Measurements from ENCODE around the gene TMEM52. TPM values are rescaled to one million over a fixed set of nuclear protein-coding genes. Genes with fewer than 3 reads are reported as not detected.

The TMEM52 gene
- polyA plus RNA-seq, 3 donors, result 2.3 TPM; not detected in 2

- no peak for DNase-seq
- no peak overlapping the region for H3K27ac ChIP-seq (ENCODE audit: low read depth in 1 of 2, low read length in 2 of 2)
- no peaks in the 10 kb centered on the region for H4K20me1 ChIP-seq (ENCODE audit: insufficient read depth, low read length)
- H3K9ac ChIP-seq (ENCODE audit: insufficient read depth, low read length, poor library complexity, severe bottlenecking), result no peak overlapping the region
- peaks cover 3% of the 10 kb centered on the region for H3K4me1 Mint-ChIP-seq
- H3K27ac Mint-ChIP-seq, result no peak overlapping the region
- no peak overlapping the region for H3K4me2 ChIP-seq (replicated peaks; ENCODE audit: extremely low read depth, low read length, poor library complexity, severe bottlenecking)
- intact Hi-C loops (cut with micrococcal nuclease), result no loop called here
- H3K9me3 Mint-ChIP-seq, result peaks cover 8 to 23% (median 14%) of the 10 kb centered on the region in 7 donors
- no peak overlapping the region for H3K4me3 ChIP-seq (replicated peaks in 1 of 3; ENCODE audit: low read depth in 2 of 3, low read length in 3 of 3)
- TF ChIP-seq CTCF (IDR thresholded peaks at IDR 0.05), result no peak
- H3K27me3 Mint-ChIP-seq (ENCODE audit: low read depth in 3 of 3), result peaks cover 2 to 10% (median 7%) of the 10 kb centered on the region in 3 donors
- H2AFZ ChIP-seq (ENCODE audit: insufficient read depth, low read depth, low read length, poor library complexity, severe bottlenecking), result no peak overlapping the region
- no peaks in the 10 kb centered on the region for H3K36me3 ChIP-seq (replicated peaks in 1 of 2; ENCODE audit: control insufficient read depth in 1 of 2, insufficient read depth in 2 of 2, low read length in 2 of 2)
- WGBS (ENCODE audit: insufficient coverage), result 90% methylated on average over 2 of the region's 5 CpGs
- peaks cover 0 to 4% of the 10 kb centered on the region in 2 donors for H3K27me3 ChIP-seq (ENCODE audit: control insufficient read depth in 2 of 2, insufficient read depth in 2 of 2, low read length in 2 of 2)
- no peaks in the 10 kb centered on the region for H3K36me3 Mint-ChIP-seq
- H3K4me3 Mint-ChIP-seq, result no peak overlapping the region
- no peaks in the 10 kb centered on the region for H3K79me2 ChIP-seq (ENCODE audit: insufficient read depth, low read length)
- peaks cover 6 to 16% of the 10 kb centered on the region in 2 donors for H3K9me3 ChIP-seq (replicated peaks in 1 of 2; ENCODE audit: control insufficient read depth in 1 of 2, insufficient read depth in 1 of 2, low read length in 2 of 2)
- no peaks in the 10 kb centered on the region for H3K4me1 ChIP-seq (ENCODE audit: control insufficient read depth in 1 of 2, insufficient read depth in 2 of 2, low read length in 2 of 2)
Observed at GRCh38 chr1:1950940-1951339, 31.9 kb upstream of the TMEM52 start.

- H3K79me2 ChIP-seq (ENCODE audit: insufficient read depth, low read length), result no peaks in the 10 kb centered on the region
- H3K36me3 ChIP-seq (replicated peaks in 1 of 2; ENCODE audit: control insufficient read depth in 1 of 2, insufficient read depth in 2 of 2, low read length in 2 of 2), result no peaks in the 10 kb centered on the region
- H2AFZ ChIP-seq (ENCODE audit: insufficient read depth, low read depth, low read length, poor library complexity, severe bottlenecking), result no peak overlapping the region
- peaks cover 5% of the 10 kb centered on the region in 2 donors for H3K4me1 ChIP-seq (ENCODE audit: control insufficient read depth in 1 of 2, insufficient read depth in 2 of 2, low read length in 2 of 2)
- no peak overlapping the region for H3K4me3 ChIP-seq (replicated peaks in 1 of 3; ENCODE audit: low read depth in 2 of 3, low read length in 3 of 3)
- H3K9me3 Mint-ChIP-seq, result peaks cover 3 to 18% (median 9%) of the 10 kb centered on the region in 7 donors
- H3K27me3 ChIP-seq (ENCODE audit: control insufficient read depth in 2 of 2, insufficient read depth in 2 of 2, low read length in 2 of 2), result peaks cover 0 to 4% of the 10 kb centered on the region in 2 donors
- H3K4me3 Mint-ChIP-seq, result no peak overlapping the region
- no peak for TF ChIP-seq CTCF (IDR thresholded peaks at IDR 0.05)
- H3K9ac ChIP-seq (ENCODE audit: insufficient read depth, low read length, poor library complexity, severe bottlenecking), result no peak overlapping the region
- intact Hi-C loops (cut with micrococcal nuclease), result no loop called here
- peaks cover 4 to 14% (median 14%) of the 10 kb centered on the region in 3 donors for H3K27me3 Mint-ChIP-seq (ENCODE audit: low read depth in 3 of 3)
- no peaks in the 10 kb centered on the region for H4K20me1 ChIP-seq (ENCODE audit: insufficient read depth, low read length)
- no peak overlapping the region for H3K27ac ChIP-seq (ENCODE audit: low read depth in 1 of 2, low read length in 2 of 2)
- WGBS (ENCODE audit: insufficient coverage), result no CpG with 5 or more reads among the region's 1 CpG
- no peak overlapping the region for H3K27ac Mint-ChIP-seq
- H3K9me3 ChIP-seq (replicated peaks in 1 of 2; ENCODE audit: control insufficient read depth in 1 of 2, insufficient read depth in 1 of 2, low read length in 2 of 2), result peaks cover 6 to 12% of the 10 kb centered on the region in 2 donors
- no peak overlapping the region for H3K4me2 ChIP-seq (replicated peaks; ENCODE audit: extremely low read depth, low read length, poor library complexity, severe bottlenecking)
- H3K4me1 Mint-ChIP-seq, result peaks cover 6% of the 10 kb centered on the region
- no peaks in the 10 kb centered on the region for H3K36me3 Mint-ChIP-seq
- DNase-seq, result no peak
Observed at GRCh38 chr1:1948783-1949182, 29.7 kb upstream of the TMEM52 start.
